GM10266 (cell line): ENCODE results near the gene CAPNS2.
"Not testable (repeated sequence)": the region's sequence is repeated elsewhere in the genome, so short reads cannot be mapped to it uniquely, and the experiment has no call there.

Experiments used
- DNase-seq: peaks from one replicate; pipeline ENCODE4 v3.0.0; 2012; ENCODE audit errors: extremely low spot score
- TF ChIP-seq, protein P1 (sequence below): IDR thresholded peaks from 2 replicates; pipeline ENCODE4 v1.5.1; 2012; ENCODE audit warnings: mild to moderate bottlenecking, low read depth; ENCODE audit not compliant: control insufficient read depth, insufficient read depth; ENCODE audit errors: missing control alignments

Gene CAPNS2

GRCh38 chr16:55605754-55606336, 39.4 kb downstream of the CAPNS2 start:
- no peak for DNase-seq
- TF ChIP-seq, protein P1, sequence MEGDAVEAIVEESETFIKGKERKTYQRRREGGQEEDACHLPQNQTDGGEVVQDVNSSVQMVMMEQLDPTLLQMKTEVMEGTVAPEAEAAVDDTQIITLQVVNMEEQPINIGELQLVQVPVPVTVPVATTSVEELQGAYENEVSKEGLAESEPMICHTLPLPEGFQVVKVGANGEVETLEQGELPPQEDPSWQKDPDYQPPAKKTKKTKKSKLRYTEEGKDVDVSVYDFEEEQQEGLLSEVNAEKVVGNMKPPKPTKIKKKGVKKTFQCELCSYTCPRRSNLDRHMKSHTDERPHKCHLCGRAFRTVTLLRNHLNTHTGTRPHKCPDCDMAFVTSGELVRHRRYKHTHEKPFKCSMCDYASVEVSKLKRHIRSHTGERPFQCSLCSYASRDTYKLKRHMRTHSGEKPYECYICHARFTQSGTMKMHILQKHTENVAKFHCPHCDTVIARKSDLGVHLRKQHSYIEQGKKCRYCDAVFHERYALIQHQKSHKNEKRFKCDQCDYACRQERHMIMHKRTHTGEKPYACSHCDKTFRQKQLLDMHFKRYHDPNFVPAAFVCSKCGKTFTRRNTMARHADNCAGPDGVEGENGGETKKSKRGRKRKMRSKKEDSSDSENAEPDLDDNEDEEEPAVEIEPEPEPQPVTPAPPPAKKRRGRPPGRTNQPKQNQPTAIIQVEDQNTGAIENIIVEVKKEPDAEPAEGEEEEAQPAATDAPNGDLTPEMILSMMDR = no peak

DNA sequence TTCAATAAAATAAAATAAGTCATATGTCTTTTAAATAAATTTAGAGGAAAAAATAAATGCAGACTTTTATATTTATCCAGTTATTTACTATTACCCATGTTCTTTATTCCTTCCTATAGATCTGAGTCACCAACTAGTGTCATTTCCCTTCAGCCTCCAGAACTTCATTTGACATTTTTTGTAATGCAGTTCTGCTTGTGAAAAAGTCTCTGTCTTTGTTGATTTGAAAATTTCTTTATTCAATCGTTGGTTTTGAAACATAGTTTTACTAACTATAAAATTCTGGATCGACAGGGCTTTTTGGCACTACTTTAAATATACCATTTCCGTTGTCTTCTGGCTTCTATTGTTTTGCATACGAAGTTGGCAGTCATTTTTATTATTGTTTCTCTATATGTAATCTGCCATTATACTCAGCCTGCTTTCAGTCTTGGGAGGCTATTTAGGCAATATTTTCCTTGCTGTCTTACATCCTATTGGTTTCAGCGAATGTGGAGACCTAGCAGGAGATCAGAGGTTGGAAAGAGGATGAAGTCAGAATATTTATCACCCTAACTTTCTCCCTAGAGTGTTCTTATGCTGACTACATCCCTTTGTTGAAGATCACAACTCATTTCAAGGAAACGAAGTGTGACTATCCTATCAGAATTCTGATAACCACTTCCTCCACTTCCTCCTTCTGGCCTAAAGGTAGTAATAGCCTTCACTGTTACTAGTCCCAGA, 47.3 kb downstream of the CAPNS2 start:
- TF ChIP-seq, protein P1 = no peak

GRCh38 chr16:55615071-55615470, 48.6 kb downstream of the CAPNS2 start:
- TF ChIP-seq, protein P1 = no peak
- DNase-seq = no peak

More for the DNA sequence above, 47.3 kb downstream of the CAPNS2 start:
- DNase-seq = no peak

GRCh38 chr16:55615670-55616069, 49.2 kb downstream of the CAPNS2 start:
- not testable (repeated sequence) for DNase-seq
